Mucosa of gallbladder (tissue), 1 donor: Measurements from ENCODE around the gene TREH. TPM values are rescaled to one million over a fixed set of nuclear protein-coding genes. Genes with fewer than 3 reads are reported as not detected.
"Not testable (repeated sequence)": the region's sequence is repeated elsewhere in the genome, so short reads cannot be mapped to it uniquely, and the experiment has no call there.

Source experiments
- DNase-seq: peaks from one replicate; pipeline ENCODE4 v3.0.0-alpha.2; 2020; ENCODE audit warnings: low spot score
- total RNA-seq: library from RNA; stranded (reverse); gene quantifications from one replicate; pipeline ENCODE4 v1.2.1, GENCODE V29; 2021
- donor health status: DM: no; HTN: no; CAD: no.

Gene TREH
- total RNA-seq, 1 donor from 2014 or later = 23.0 TPM

DNA sequence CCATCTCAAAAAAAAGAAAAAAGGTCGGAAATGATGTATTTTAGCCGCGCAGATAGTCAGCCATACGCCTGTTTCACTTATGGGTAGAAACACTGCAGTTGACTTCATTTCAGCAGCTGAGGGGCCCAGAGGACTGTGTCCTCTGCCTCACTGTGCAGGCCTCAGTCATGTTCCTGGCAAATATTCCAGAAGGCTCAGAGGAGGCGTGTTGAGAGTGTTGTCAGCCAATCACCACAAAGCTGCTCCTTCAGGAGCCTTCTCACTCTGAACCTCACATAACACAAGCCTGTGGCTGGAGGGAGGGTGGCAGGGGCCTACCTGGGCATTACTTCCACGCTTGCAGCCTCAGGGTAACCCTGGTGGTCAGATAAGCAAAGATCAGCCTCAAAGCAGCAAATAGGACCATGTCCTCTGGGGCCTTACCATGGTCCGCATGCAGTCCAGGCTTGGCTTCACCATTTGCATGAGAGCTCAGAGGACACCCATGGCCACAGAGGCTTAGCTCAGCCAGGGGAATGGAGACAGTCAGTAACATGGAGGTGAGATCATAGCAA is 17.3 kb upstream of the TREH start:
- no peak for DNase-seq

DNA sequence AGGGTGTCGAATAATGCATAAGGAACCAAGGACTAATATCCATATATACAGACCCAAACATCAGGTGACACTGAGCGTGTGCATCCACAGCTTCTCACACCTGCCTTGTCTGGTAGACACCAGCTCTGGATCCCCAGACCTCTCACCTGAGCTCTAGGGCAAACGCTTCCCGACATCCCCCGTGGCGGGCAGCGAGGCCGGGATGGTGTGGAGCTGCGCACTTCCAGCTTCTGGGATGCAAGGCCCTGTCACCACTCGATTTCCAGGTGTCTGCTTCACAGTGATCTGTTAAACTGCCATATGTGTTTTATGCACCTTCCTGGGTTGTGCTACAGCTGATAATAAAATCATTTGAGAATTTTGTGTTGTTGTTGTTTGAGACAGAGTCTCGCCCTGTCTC is 15.3 kb upstream of the TREH start:
- no peak for DNase-seq

DNA sequence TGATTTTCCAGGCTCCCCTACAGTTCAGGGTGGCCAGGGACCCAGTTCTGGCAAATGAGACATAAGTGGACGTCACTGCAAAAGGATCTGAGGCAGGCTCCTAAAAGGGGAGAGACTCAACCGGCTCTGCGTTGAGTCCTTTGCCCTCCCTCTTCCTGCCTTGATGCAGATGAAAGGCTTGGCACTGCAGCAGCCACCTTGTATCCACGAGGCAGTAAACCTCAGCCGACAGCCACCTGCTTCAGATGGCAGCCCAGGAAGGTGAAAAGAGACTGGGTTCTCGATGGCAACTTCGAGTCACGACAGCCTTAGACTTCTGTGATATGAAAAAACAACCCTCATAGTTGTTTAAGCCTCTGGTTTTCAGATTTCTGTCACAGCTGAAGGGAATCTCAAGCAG is 14.7 kb upstream of the TREH start:
- DNase-seq = no peak

DNA sequence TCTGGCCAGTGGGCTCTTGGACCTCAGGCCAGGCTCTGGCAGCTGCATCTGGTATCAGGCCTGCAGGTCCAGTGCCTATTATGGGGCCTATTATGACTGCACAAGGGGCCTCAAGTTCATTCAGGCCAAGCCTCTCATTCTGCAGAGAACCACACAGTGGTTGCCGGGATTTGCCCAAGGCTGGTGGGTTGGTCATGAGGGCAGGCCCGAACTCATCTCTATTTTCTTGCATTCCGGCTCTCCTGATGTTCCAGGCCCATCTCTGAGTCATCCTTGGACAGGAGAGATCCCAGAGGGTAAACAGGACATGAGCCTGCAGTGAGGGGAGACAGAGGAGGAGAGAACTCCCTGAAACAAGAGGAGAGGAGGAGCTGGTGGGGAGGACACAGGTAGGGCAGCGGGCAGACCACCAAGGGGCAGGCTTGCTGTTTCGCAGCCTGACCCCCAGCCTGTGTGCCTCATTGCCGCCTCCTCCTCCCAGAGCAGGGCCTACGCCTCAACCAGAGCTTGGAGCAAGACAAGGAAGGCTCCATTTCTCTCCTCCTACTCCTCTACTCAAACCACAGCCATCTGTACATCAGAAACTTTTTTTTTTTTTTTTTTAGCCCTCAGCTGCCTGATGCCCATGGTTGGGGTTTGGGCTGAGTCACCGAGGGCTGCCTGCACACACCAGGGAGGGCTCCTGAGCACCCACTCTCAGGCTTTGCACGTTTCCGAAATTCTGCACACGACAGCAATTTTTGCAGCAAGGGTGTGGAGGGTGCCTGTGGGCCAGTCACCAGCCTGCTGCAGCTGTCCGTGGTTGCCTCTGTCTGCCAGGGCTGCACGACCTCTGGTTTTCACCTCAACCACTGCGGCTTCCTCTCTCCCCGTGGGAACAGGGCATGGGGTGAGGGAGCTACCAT is 12.7 kb upstream of the TREH start:
- DNase-seq = no peak

DNA sequence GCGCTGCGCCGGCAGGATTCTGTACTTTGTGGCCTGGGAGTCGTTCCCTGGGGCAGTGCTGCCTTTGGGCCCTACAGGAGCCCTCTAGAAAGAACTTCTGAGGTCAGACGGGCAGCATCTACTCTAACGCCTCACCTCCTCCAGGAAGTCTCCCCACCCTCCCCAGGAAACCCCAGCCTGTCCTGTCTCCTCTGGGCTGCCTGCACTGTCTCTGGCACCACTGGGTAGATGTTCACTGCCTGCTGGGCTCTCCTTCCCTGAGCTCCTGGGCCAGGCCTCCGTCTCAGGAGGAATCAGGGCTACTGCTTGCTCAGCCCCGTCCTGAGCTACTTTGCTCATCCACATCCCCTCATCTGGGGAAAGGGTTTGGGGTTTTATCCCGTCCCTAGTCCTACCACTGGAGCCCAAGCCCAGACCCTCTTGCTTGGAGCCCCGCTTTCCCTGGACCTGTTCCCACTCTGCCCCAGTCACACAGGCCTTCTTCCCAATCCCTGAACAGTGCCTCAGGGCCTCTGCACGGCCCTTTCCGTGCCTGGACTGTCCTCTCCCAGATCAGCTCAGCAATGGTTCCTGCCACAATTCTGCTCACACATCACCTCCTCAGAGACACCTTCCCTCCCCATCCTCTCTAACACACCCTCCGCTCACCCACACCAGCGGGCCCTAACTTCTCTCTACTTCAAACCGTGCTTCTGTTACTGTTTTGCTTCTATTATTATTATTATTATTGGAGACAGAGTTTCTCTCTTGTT is 11.3 kb upstream of the TREH start:
- no peak for DNase-seq

DNA sequence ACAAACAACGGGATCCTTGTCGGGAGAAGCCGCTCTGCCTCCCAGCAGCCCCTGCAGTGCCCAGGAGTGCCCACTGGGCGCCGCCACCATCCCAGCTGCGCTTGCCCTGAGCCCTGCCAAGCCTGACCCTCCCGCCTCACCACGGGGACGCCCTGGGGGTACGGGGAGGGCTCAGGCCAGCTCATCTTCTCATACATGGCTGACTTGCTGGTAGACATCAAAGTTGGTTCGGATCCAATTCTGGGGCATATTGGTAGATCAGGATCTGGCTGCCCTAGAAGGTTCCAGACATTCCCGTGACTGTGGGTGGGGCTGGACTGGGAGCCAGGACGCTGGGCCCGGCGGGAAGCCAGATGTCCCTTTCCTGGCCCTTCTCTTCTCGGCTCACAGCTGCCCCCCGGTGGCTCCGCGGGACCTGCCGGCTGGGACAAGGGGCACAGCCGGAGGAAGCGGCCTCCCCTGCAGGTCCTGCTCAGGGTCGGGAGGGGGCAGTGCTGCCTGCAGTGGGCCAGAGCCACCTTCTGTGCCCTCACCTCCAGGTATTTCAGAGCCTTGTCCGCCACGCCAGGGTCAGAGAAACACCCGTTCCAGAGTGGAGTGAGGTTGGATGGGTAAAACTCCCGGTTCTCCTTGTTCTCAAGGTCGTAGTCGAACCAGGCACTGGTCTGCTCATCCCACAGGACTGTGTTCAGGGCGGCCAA is 10.6 kb upstream of the TREH start:
- peak; percentile 96 for DNase-seq

DNA sequence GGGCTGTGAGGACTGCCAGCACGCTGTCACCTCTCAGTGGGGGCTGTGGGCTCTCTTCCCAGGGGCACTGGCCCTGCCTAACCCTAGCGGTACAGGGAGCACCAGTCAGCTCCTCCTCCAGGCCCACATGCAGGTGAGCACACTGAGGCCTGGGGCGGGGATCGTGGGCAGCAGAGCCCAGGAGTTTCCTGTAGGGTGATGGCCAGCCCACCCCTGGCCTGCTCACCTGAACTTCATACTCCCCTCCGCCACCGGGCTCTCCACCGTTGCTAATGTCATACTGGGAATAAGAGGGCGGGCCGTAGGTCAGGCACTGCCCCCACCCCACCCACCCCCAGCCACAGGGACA is 10.0 kb upstream of the TREH start:
- no peak for DNase-seq

DNA sequence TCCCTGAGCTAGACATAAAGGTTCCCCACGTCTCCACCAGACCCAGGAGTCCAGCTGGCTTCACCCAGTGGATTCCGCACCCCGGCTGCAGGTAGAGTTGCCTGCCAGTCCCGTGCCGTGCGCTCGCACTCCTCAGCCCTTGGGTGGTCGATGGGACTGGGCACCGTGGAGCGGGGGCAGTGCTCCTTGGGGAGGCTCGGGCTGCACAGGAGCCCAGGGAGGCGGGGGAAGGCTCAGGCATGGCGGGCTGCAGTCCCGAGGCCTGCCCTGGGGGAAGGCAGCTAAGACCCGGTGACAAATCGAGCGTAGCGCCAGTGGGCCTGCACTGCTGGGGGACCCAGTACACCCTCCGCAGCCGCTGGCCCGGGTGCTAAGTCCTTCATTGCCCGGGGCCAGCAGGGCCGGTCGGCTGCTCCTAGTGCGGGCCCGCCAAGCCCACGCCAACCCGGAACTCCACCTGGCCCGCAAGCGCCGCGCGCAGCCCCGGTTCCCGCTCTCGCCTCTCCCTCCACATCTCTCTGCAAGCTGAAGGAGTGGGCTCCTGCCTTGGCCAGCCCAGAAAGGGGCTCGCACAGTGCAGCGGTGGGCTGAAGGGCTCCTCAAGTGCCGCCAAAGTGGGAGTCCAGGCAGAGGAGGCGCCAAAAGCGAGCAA is 9.5 kb upstream of the TREH start:
- DNase-seq = no peak

DNA sequence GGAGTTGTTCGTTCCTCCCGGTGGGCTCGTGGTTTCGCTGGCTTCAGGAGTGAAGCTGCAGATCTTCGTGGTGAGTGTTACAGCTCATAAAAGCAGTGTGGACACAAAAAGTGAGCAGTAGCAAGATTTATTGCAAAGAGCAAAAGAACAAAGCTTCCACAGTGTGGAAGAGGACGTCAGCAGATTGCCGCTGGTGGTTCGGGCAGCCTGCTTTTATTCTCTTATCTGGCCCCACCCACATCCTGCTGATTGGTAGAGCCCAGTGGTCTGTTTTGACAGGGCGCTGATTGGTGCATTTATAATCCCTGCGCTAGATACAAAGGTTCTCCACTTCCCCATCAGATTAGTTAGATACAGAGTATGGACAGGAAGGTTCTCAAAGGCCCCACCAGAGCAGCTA is 8.9 kb upstream of the TREH start:
- not testable (repeated sequence) for DNase-seq

DNA sequence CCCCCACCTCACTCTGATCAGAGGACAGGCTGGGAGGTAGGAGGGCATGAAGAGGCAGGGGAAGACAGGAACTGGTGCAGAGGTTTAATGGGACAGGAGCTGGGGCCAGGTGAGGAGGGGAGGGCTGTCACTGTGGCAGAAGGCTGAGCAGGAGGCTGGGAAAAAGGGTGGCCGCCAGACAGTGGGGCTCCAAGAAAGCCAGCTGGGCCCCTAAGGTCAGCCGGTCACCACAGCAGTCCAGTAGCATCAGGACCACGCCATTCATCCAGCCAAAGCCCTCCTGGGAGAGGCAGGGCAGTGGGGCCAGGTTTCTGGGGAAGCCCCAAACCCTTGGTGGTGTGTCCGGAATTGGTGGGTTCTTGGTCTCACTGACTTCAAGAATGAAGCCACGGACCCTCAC is 8.5 kb upstream of the TREH start:
- DNase-seq = no peak

DNA sequence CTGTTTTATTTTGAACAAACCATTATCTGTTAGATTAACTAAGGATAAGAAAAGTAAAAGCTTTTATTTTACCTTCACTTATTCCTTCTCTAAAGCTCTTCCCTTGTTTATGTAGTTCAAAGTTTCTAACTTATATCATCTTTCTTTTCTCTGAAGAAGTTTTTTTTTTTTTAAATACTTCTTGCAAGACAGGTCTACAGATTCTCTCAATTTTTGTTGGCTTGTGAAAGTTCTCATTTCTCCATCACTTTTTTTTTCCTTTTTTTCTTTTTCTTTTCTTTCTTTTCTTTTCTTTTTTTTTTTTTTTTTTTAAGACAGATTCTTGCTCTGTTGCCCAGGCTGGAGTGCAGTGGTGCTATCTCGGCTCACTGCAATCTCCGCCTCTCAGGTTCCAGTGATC is 4.7 kb upstream of the TREH start:
- DNase-seq = no peak

DNA sequence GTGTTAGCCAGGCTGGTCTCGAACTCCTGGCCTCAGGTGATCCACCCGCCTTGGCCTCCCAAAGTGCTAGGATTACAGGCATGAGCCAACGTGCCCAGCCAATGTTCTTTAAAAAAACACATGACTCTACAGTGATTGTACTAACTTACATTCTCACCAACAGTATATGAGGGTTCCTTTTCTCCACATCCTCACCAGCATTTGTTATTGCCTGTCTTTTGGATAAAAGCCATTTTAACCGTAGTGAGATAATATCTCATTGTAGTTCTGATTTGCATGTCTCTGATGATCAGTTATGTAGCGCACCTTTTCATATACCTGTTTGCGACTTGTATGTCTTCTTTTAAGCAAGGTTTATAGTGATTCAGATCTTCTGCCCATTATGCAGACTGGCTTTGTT is 3.5 kb upstream of the TREH start:
- not testable (repeated sequence) for DNase-seq

DNA sequence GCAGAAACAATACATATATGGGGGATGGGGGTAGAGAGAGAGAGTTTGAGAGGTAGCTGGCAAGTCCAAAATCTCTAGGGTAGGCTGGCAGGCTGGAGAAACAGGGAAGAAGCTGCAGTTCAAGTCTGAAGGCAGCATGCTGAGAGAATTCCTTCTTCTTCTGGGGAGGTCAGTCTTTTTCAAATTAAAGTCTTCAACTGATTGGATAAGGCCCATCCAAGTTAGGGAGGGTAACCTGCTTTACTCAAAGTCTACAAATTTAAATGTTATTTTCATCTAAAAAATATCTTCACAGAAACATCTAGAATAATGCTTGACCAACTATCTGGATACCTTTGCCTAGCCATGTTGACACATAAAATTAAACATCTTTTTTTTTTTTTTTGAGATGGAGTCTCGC is 2.9 kb upstream of the TREH start:
- DNase-seq = no peak

DNA sequence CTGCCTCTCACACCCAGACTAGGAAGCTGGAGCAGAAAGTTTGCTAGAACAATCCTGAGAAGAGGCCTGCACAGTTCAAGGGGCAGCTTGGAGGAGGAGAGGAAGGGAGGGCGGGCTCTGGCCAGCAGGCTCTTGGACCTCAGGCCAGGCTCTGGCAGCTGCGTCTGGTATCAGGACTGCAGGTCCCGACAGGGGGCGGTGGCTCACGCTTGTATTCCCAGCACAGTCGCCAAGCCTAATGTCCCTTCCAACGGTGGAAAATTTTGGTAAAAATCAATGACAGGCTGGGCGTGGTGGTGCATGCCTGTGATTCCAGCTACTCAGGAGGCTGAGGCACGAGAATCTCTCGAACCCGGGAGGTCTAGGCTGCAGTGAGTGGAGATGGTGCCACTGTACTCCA is 542 bp downstream of the TREH start:
- peak; percentile 59 for DNase-seq

DNA sequence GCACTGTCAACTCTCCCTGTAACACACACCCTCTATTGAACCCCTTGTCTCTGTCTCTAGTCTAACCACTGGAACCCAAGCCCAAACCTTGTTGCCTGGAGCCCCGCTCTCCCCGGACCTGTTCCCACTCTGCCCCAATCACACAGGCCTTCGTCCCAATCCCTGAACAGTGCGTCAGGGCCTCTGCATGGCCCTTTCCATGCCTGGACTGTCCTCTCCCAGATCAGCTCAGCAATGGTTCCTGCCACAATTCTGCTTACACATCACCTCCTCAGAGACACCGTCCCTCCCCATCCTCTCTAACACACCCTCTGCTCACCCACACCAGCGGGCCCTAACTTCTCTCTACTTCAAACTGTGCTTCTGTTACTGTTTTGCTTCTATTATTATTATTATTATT is 1.5 kb downstream of the TREH start:
- DNase-seq = no peak

DNA sequence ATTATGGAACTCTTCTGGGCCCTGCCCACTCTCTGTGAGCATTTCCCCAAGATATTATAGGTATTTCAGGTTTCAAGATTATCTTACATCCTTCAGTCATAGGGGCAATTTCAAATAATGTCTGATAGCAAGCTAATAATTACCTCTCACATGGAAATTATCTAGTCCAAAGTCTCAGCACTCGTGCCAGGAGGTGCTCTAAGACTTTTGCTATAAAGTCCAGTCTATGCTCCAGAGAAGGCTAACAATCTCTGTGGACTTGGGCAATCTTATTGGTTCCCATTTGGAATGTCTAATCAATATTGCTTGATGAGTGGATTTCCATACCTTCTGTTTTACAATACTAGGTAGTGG is 5.4 kb downstream of the TREH start:
- peak; percentile 35 for DNase-seq

DNA sequence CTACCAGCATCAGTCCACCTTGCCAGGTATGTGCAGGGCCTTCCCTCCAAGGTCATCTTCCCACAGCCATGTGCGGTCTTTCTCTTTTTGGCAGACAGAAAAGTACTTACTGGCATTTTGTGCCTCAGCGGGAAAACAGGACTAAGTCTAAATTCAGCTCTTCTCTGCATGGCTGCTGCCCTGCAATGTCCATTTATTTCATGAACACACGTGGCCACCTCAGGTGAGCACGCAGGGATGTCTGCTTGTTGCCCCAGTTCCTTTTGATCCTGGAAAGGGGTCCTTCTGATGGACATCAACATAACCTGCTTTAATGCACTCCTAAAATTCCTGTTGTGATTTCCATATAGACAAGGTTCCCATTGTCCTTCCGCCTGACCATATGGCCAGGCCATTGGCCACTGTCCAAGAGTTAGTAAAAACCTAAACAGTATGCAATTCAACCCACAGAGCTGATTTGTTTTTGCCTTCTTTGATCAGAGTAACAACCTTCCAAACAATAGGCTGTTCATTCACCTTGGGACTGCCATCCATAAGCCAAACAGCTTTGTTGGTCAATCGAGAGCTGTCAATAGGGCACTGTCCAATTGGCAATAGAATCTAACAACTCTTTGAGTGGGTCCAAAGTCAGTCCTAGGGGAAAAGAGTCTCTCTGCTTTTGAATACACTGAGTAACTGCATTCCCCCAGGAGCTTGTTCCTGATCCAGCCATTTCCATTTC is 5.9 kb downstream of the TREH start:
- no peak for DNase-seq

DNA sequence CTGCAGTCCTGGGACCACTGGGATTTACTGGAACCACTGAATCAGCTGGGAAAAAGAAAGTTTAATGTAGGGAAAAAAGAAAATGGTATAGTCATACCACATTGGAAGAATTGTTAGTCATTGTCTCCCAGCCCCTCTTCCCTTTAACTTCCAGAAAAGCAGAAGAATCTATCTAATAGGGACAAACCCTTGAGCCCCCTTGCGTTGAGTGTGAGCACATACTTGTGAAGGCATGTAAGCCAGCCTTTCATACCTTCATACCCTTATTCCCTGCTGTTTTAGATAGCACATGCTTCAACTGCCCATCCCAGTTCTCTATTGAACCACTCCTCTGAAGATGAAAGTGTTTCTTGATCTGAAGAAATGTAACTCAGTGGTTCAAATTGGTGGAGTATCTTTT is 6.6 kb downstream of the TREH start:
- DNase-seq = no peak

DNA sequence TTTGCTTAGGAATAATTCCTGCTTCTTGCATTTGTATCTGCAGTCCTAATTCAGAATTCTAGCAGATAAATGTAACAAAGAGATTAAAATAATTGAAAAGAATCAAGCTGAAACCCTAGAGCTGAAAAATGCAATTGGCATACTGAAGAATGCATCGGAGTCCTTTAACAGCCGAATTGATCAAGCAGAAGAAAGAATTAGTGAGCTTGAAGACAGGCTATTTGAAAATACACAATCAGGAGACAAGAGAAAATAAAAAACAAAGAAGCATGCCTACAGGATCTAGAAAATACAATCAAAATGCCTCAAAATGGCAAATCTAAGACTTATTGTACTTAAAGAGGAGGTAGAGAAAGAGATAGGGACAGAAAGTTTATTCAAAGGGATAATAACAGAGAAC is 8.2 kb downstream of the TREH start:
- DNase-seq = no peak

DNA sequence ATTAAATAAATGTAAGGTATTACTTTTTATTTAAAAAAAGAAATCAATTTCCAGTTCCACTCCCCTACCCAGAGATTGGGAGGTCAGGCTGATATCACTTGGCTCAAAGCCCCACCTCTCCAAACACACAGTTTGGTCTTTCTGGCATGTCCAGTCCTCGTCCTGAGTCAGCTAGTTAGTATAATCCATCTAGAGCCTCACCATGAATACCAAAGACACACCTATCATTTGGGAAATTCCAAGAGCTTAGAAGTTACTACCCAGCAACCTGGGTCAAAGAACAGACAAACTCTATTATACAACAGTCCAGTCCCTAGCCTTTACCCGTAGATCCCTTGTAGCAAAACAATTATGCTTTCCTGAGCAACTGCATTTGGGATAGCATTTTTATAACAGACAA is 9.4 kb downstream of the TREH start:
- DNase-seq = no peak

DNA sequence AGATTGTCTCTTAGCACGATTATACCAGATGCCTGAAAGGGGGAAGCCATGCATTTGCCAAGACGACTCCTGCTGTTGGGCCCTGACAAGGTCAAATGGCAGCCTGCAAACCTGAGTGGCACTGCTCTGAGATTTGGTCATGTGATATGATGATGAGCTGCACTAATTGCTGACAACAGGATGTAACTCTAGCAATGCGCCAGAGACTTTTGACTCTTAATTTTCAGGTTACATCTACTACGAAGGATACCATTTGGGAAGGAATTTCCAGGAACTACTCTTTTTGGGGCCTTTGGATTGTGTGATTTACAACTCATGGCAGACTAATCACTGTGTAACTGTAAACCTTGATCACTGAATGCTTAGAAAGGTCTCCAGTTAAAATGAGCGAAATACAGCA is 13.1 kb downstream of the TREH start:
- no peak for DNase-seq
